A673 (cell line): ENCODE data around the gene CLTC. TPM values are rescaled to one million over a fixed set of nuclear protein-coding genes. Genes with fewer than 3 reads are reported as not detected.

Experiments
- BruUV-seq: library from RNA; stranded (reverse); fragments of 400-500 nt; replicated peaks from 2 replicates; lab custom pipeline; 2021; lab: Mats Ljungman, UMichigan
- CTCF ChIA-PET: fragments of 300-600 bp; sonication (Branson Sonifier 250); formaldehyde crosslinking; loops from one replicate; lab custom pipeline; 2022; ENCODE audit warnings: antibody characterized with exemption; lab: Charles Lee
- POLR2A ChIA-PET: fragments of 300-600 bp; sonication (Branson Sonifier 250); formaldehyde crosslinking; loops from one replicate; lab custom pipeline; 2022; ENCODE audit warnings: antibody characterized with exemption; ENCODE audit not compliant: low non-redundant PET; lab: Charles Lee
- DNase-seq: peaks from one replicate; pipeline ENCODE4 v3.0.0-alpha.2; 2015; ENCODE audit warnings: low spot score
- H3K27ac ChIP-seq: fragments of 200-600 bp; sonication (generic); 2 replicates; pipeline ENCODE4 v1.5.1; 2016; ENCODE audit warnings: mixed run types, low read depth, mild to moderate bottlenecking, mixed read lengths, antibody characterized with exemption, low read length; ENCODE audit not compliant: poor library complexity, severe bottlenecking
- H3K27me3 ChIP-seq: fragments of 200-600 bp; sonication (generic); replicated peaks from 2 replicates; pipeline ENCODE4 v1.6.1; 2017; ENCODE audit warnings: mixed run types, low read depth, mild to moderate bottlenecking, mixed read lengths, antibody characterized with exemption, low read length; ENCODE audit not compliant: insufficient read depth, poor library complexity
- H3K36me3 ChIP-seq: fragments of 200-600 bp; sonication (generic); 2 replicates; pipeline ENCODE4 v1.6.1; 2016; ENCODE audit warnings: mixed run types, mild to moderate bottlenecking, mixed read lengths, antibody characterized with exemption, low read length; ENCODE audit not compliant: insufficient read depth, poor library complexity, severe bottlenecking
- H3K4me1 ChIP-seq: fragments of 200-600 bp; sonication (generic); 2 replicates; pipeline ENCODE4 v1.6.1; 2017; ENCODE audit warnings: mixed run types, mild to moderate bottlenecking, mixed read lengths, antibody characterized with exemption, low read length; ENCODE audit not compliant: insufficient read depth, poor library complexity, severe bottlenecking
- H3K4me3 ChIP-seq: fragments of 200-600 bp; sonication (generic); 2 replicates; pipeline ENCODE4 v1.5.1; 2016; ENCODE audit warnings: low read depth, mixed run types, mild to moderate bottlenecking, mixed read lengths, low read length; ENCODE audit not compliant: poor library complexity, severe bottlenecking
- H3K9me3 ChIP-seq: fragments of 200-600 bp; sonication (generic); 2 replicates; pipeline ENCODE4 v1.6.1; 2016; ENCODE audit warnings: mixed run types, low read depth, mild to moderate bottlenecking, mixed read lengths, antibody characterized with exemption, low read length; ENCODE audit not compliant: poor library complexity, severe bottlenecking
- CTCF ChIP-seq: fragments of 300-800, 200-600 bp; sonication (generic); conservative IDR thresholded peaks from 2 replicates; pipeline ENCODE4 v1.5.1; 2017; ENCODE audit warnings: low read depth, mild to moderate bottlenecking, antibody characterized with exemption, low read length, moderate library complexity, mixed read lengths
- EZH2 ChIP-seq: fragments of 200-600 bp; sonication (generic); IDR thresholded peaks from 2 replicates; pipeline ENCODE4 v1.6.1; 2017; ENCODE audit warnings: borderline replicate concordance, low read depth, mild to moderate bottlenecking, mixed read lengths, antibody characterized with exemption, low read length; ENCODE audit not compliant: poor library complexity, severe bottlenecking
- intact Hi-C: fragments of 100-400 bp; cut with micrococcal nuclease; formaldehyde crosslinking; loops from one replicate; pipeline ENCODE4 v1.10.0; 2022; ENCODE audit not compliant: unreplicated experiment
- total RNA-seq: library from RNA; stranded (reverse); gene quantifications from 2 replicates; pipeline ENCODE4 v1.2.3, GENCODE V29; 2021

The CLTC gene
- total RNA-seq, 1 experiment from 2014 or later = 313 TPM

GRCh38 chr17:59633658-59634359, 14.1 kb downstream of the CLTC start:
- intact Hi-C loops = no loop called here
- peaks cover 32% of the 10 kb centered on the region for H3K4me1 ChIP-seq
- peak; percentile 29 for DNase-seq
- peak overlapping the region; percentile 75 for H3K27ac ChIP-seq
- POLR2A ChIA-PET = no interaction called here
- CTCF ChIA-PET = no interaction called here
- H3K27me3 ChIP-seq = no peaks in the 10 kb centered on the region
- H3K9me3 ChIP-seq = no peaks in the 10 kb centered on the region
- no TSS peak for BruUV-seq
- no peaks in the 10 kb centered on the region for H3K36me3 ChIP-seq
- TF ChIP-seq CTCF (no peak), EZH2 (no peak)
- H3K4me3 ChIP-seq = peak overlapping the region; percentile 5

- Histone ChIP-seq H3K9me3 (no peaks in the 10 kb centered on the region), H3K27ac (peak overlapping the region; percentile 75), H3K27me3 (no peaks in the 10 kb centered on the region), H3K36me3 (no peaks in the 10 kb centered on the region), H3K4me3 (peak overlapping the region; percentile 5), H3K4me1 (peaks cover 32% of the 10 kb centered on the region)
- intact Hi-C loops = no loop called here
- ChIA-PET CTCF (no interaction called here), POLR2A (interaction anchor here (1.2 kb wide), 1 partner anchor 21 kb away, joined by 3 read pairs; no protein-coding TSS in a partner anchor)
- no peak for TF ChIP-seq CTCF
- TF ChIP-seq EZH2 = no peak
- peak; percentile 86 for DNase-seq
- BruUV-seq = no TSS peak
These were observed 15.2 kb downstream of the CLTC start for GRCh38 chr17:59634632-59635541.

GRCh38 chr17:59637611-59638310, 18.1 kb downstream of the CLTC start:
- H3K4me1 ChIP-seq = peaks cover 35% of the 10 kb centered on the region
- H3K27ac ChIP-seq = peak overlapping the region; percentile 2
- intact Hi-C loops = no loop called here
- POLR2A ChIA-PET = no interaction called here
- no peaks in the 10 kb centered on the region for H3K36me3 ChIP-seq
- no peak for DNase-seq
- no TSS peak for BruUV-seq
- no peak for TF ChIP-seq EZH2
- TF ChIP-seq CTCF = no peak
- no peak overlapping the region for H3K4me3 ChIP-seq
- H3K27me3 ChIP-seq = no peaks in the 10 kb centered on the region
- CTCF ChIA-PET = no interaction called here
- H3K9me3 ChIP-seq = no peaks in the 10 kb centered on the region
